Activated T-helper 1 cell treated with anti-CD3 and anti-CD28 coated beads, Interleukin-2, amount 50 U/mL, for 16 hours (primary cell): ENCODE results near the gene BIK.

ENCODE experiments used
- DNase-seq, 2 donors: peaks; one replicate each; pipeline ENCODE4 v3.0.0-alpha.2; 2020; ENCODE audit warnings: low read depth in 1 of 2, low spot score in 1 of 2

Gene BIK, protein sequence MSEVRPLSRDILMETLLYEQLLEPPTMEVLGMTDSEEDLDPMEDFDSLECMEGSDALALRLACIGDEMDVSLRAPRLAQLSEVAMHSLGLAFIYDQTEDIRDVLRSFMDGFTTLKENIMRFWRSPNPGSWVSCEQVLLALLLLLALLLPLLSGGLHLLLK

DNA sequence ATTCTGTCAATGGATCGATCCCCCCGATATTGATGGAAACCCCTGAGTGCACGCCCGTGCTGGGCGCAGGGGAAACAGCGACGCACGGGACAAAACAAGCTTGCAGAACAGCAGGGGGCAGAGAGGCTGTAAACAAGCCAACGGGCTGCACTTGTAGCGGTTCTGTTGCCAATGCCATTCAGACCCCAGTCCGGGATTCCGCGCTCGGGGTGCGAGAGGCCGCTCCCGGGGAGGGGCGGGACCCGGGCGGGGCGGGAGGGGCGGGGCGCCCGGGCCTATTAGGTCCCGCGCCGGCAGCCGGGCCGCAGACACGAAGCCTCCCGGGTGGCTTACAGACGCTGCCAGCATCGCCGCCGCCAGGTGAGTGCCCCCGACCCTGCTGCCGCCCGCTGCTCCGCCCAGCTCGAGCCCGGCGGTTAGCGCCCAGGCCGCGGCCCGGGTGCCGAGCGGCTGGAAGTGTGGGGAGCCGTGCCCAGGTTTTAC is at the start of gene BIK:
Gene BIK, plus strand, starts transcription at position 307 of the 483 bp plus-strand sequence. CDS start 13,273 bp downstream, outside the sequence.
- DNase-seq = peak; percentile 9 to 28

DNA sequence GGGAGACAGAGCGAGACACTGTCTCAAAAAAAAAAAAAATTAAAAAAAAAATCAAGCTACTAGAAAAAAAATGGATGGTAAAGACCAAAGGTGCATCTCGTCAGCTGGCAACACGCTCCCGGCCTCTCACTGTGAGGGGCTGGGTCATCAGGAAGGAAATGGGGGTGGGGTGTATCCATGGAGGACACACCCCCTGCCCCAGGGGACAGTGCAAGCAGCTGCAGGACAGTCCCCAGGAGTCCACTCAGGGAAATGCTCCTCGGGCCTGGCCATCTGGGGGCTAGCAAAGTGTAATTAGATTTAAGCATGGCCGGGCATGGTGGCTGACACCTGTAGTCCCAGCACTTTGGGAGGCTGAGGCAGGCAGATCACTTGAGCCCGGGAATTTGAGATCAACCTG is 44.4 kb upstream of the BIK start:
- no peak for DNase-seq

DNA sequence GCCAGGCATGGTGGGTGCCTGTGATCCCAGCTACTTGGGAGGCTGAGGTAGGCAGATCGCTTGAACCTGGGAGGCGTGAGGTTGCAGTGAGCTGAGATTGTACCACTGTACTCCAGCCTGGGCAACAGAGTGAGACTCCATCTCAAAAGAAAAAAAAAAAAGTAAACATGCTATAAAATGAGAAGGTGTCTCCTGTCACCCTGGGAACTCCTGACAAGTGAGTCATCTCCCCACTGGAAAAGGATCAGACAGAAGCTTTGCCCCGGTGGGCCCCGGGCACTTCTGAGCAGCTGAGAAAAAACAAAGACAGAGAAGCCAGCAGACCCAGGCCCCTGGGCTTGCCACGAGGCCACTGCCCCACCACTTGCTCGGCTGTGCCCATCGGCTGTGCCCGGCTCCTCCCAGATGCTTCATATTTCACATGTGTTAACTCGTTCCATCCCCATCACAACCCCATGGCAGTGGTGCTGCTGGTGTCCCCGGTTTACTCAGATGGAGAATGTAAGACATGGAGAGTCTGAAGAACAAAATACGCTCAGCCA is 43.6 kb upstream of the BIK start:
- no peak for DNase-seq

DNA sequence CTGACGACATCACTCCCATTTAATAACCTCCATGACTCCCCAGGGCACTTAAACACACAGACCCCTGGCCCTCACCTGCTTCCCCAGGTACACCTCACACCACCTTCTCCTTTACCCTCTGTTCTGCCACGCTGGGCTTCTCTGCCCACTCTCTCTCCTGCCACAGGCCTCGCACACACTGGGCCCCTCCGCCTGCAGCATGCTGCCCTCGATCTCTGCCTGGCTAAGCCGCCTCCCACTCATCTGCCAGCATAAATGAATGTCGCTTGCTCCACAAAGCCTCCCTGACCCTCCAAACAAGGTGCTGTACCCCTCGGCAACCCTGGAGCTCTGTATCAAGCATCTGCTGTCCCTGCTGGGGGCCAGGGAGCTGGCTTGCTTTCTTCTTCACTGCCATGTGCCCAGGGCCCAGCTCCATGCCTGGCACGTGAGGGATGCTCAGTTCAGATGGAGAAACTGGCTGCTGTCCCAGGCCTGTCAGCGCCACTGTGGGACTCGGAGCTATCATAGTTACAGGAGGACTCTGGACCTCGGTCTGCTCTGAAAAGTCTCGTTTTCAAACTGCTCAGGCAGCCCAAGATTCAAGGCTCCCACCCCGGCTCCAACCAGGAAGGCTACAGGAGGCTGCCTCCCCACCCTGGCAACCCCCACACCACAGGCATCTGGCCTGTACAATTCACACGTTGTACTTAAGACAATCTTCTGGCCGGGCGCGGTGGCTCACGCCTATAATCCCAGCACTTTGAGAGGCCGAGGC is 33.3 kb upstream of the BIK start:
- DNase-seq = no peak

DNA sequence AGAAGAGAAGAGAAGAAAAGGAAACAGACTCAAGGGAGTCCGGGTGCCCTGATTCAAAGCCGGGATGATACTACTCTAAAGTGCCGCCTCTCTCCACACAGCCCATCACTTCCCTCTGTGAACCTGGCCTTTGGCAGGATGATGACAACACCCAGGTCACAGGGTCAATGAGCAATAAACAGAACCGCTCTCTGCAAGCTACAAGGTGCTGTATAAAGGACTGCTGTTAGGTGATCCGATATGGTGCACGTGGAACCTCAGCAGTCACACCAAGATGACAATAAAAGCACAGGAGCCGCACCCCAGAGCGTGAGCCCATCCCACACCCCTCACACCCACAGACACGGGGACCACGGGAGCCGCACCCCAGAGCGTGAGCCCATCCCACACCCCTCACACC is 32.0 kb upstream of the BIK start:
- no peak for DNase-seq

DNA sequence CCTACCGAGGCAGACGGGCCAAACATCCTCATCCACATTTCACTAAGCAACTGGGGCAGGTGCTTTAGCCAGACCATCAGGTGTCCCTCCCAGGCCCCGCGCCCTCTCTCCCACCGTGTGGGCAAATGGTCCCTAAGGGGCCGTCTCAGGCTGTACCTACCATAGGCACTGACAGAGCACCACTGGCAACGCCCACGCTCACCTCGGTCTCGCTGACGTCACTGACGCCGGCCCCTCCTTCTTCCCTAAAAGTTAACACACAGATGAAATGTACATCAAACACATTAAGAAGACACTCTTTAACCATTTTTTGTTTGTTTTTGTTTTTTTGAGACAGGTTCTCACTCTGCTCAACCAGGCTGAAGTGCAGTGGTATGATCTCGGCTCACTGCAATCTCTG is 30.8 kb upstream of the BIK start:
- no peak for DNase-seq

DNA sequence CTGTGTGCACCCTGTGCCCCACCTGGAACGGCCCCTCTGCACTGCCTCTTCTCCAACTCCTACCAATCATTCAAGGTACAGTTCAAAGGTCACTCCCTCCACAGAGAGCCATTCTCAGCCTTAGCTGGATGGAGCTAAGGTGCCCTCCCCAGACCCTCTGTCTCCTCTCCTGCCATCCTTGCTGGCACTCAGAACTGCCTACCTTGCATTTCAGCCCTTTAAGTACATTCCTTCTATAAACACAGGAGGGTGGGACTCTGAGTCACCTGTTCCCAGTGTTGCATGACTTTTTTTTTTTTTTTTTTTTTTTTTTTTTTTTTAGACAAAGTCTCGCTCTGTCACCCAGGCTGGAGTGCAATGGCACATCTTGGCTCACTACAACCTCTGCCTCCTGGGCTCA is 29.9 kb upstream of the BIK start:
- no peak for DNase-seq

DNA sequence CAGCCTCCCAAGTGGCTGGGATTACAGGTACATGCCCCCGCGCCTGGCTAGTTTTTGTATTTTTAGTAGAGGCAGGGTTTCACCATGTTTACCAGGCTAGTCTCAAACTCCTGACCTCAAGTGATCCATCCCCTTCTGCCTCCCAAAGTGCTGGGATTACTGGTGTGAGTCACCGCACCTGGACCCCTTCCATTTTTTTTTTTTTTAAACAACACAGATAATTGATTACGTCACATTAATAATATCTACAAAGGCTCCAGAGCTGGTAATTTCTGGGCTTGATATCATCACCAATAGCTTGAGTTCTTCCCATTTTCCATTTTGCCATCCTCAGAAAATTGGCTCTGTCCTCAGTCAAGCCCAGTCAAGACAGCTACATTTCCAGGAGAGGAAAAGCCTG is 28.6 kb upstream of the BIK start:
- no peak for DNase-seq

DNA sequence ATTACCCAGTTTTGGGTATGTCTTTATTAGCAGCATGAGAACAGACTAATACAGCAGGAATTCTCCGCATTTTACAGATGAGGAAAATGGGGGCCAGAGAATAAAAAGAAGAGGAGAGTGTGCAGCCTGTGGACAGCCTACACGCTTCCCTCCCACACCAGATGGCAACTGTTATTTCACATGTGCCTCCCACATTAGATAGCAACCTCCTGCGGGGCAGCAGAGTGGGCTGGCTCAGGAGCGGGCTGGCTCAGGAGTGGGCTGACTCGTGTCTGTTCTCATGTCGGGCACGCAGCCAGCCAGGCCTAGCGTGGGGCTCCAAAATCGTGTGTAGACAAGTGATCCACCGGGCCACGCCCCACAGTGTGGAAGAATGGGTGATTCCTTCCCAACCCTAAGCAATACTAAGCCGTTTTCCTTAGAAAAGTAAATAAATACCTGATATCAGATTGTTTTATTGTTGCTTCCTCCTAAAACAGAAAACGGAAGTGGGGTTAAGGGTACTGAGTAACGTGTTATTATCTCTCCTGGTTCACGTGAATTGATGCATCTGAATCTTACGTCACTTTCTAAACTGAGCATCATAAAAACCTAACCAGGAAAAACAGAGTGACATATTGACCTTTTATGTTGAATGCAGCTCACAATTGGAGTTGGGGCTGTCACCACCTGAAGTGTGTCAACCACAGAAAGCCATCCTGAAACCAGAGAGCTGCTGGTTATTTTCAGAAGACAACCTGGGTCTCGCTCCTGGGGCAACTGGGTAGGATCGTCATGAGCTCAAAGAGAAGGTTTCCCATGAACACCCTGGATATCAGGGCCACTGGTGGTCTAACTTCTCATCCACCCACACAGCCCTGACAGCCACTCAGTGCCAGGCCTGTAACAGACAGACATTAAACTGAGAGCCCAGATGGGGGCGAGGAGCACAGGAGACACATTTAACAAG is 24.6 kb upstream of the BIK start:
- DNase-seq = no peak

DNA sequence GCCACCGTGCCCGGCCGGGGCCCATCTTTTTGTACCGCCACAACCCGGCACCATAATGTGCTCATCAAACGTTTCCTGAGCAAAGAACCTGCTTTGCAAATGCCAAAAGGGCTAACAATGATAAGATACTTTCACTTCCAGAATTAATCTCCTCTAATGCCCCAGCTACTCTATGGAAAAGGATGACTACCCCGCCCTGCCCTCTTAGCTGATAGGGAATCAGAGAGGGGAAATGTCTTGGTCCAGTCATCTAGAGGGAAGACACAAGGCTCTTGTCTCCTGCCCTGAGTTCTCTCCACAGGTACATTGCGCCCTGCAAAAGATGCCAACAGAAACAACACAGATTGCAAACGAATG is 21.9 kb upstream of the BIK start:
- DNase-seq = no peak

DNA sequence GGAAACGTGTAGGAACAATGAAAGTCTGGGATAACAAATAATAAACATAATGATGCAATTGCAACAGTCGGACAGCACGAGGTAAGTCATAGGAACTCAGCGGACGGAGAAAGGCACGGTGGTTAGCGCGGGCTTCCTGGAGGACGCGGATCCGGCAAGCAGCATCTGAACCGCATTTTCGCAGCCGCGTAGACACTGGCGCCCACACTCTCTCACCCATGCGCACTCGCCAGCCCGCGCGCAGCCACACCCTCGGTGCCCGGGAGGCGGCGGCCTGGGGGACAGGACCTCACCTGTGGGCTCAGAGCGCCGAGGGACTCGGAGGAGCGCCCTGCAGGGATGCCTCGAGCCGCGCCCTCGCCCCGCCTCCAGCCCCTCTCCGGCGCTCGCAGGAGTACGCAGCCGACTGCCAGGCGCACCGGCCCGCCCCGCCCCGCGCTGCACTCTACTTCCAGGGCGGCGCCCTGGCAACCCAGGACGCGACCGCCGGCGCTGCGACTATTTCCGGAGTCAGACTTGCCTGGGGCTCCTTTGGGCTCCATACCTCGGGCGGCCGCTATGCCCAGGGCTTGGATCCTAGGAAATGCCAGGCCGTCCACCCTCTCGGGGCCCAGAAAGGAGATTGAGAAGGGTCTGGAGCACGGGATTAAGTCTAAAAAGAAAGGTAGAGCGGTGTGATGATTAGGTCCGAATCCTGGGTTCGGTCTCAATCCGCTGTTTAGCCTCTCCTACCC is 21.4 kb upstream of the BIK start, which contains the start of gene TTLL1:
Gene TTLL1, minus strand, starts transcription at position 408 of the 734 bp plus-strand sequence. CDS start 13,805 bp downstream, outside the sequence.
- peak; percentile 78 to 82 for DNase-seq

DNA sequence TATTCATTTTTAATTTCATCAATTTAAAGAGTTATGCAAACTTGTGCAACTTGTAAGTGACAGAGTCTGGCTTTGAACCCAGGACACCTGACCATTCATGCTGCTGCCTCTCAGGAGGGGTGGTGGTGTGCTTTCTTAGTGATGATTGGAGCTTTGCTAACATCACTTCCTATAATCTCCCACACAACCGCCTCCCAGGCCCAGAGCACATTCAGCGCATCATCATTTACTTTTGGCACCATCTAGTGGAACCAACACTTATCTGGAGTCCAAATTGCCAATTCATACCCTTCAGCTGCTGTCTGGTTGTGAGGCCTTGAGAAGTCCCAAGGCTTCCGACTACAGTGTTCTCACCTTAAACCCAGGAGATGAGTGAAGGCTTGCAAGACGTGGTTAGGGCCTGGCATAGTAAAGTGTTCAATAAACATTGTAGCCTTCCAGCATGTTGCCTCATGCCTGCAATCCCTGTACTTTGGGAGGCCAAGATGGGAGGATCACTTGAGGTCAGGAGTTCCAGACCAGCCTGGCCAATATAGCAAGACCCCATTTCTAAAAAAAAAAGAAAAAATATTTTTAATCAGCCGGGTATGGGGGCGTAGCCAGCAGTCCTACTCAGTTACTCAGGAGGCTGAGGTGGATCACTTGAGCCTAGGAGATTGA is 20.3 kb upstream of the BIK start:
- no peak for DNase-seq

DNA sequence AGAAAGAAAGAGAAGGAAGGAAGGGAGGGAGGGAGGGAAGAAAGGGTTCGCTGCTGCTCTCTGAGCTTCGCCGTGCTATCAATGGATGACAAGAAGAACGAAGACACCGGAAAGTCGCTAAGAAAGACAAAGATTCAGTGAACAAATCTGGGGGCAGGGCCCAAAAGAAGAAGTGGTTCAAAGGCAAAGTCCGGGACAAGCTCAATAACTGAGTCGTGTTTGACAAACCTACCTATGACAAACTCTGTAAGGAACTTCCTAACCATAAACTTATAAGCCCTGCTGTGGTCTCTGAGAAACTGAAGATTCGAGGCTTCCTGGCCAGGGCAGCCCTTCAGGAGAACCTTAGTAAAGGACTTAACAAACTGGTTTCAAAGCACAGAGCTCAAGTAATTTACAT is 18.5 kb upstream of the BIK start:
- DNase-seq = no peak

DNA sequence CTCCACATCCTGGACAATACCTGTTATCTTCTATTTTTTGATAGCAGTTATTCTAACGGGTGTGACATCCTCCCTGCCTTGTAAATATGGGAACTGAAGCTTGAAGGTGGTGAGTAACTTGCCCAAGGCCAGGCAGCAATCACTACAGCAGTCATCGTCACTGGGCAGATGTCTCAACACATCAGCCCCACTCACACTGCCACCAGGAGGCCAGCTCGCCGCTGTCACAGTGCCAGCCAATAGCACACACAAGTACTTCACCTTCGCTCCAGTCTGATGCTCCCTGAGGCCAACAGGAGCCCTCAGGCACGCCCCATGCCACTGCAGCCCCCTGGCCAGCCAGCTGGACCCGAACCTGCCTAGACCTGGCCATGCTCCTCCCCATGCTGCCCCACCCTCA is 16.5 kb upstream of the BIK start:
- no peak for DNase-seq

DNA sequence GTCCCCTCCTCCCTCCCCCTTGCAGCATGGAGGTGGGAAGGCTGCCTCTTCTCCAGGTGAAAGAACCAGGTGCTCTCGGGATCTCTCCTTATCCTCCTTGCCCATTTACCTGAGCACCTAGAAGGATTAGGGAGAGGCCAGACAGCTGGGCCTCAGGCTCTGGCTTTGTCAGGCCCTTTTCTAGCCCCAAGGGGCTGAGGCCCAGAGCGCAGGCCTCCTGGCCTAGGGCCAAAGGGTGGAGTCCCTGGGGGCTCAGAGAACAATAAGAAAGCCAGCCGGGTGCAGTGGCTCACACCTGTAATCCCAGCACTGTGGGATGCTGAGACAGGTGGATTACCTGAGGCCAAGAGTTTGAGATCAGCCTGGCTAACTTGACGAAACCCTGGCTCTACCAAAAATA is 16.0 kb upstream of the BIK start:
- DNase-seq = no peak

DNA sequence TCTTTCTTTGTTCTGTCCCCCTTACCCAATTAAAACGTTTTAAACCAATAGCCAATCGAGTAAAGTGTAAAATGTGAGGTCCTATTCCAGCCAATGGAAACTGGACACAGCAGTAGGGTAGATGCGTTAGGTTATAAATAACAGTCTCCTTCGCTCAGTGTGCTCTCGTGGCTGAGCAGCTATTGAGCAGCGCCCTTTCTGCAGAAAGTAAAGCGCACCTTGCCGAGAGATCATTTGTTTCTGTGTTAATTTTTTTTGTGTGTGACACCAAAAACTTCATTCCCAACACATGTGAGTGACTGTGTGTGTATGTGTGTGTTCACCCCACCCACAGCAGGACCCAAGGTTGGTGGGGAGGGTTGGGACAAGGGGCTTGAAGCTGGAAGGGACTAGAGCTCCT is 14.1 kb upstream of the BIK start:
- no peak for DNase-seq

DNA sequence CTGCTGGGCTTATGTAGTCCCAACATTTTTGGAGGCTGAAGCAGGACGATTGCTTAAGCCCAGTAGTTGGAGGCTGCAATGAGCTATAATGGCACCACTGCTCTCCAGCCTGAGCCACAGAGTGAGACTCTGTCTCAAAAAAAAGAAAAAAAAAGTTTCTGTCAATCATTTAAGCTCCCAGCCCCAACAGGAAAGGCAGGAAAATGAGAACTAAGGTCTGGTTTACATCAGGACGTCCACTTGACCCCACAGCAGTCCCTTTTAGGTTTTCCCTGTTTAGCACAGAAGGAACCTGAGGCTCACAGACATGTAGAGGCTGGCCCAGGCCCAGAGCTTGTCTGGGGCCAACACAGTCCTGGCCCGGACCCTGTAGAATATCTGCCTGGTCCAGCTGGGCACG is 12.2 kb upstream of the BIK start:
- DNase-seq = no peak

DNA sequence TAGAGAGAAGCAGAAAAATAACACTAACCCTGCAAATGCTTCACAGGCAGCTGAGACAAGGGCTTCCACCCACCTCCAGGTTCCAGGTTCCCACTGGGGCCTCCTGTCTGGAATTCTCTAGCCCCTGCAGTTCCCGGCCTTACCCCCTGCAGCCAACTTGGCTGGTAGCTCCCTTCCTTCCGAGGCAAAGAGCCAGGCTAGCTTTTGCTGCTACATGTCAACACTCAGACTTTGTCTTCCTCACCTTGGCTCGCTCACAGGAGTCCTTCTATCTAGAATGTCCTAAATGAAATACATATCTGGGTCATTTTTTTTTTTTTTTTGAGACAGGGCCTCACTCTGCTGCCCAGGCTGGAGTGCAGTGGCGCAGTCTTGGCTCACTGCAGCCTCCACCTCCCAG is 11.5 kb upstream of the BIK start:
- DNase-seq = no peak

DNA sequence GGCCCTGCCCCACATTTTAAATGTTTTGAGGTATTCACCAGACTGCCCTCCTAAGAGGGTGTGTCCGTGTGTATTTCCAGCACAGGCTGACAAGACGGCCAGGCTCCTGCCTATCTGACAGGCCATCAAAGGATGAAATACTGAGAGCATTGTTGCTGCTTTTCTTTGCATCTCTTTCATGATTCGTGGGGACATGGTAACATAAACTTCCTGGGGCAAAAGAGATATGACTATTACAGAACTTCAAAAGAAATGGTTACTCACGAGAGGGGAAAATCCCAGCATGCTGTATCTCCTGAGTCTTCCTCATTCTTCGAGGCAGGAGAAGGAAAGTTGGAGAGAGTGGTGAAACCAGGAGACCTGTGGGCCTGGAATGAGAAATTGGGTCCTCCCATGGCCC is 10.3 kb upstream of the BIK start:
- no peak for DNase-seq

DNA sequence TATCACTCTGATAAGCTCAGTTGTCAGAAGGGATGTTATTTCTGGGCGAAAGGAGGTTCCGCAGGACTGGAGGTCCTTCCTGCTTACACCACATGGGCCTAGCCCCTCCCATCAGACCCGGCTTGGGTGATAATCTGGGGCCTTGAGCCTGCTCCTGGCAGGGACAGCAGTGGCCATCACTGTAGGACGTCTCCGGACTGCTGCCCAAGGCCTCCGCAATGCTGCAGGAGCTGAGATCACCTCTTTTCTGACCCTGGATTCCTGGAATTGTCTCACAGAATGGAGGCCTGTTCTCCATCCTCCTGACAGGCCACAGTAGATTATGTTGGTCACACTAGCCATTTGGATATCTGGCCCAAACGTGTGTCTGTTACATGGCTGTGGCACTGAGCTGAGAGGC is 9.2 kb upstream of the BIK start:
- no peak for DNase-seq
